ES-I3 (cell line): ENCODE measurements around the gene CCDC82.

ENCODE experiments used
- H3K36me3 ChIP-seq: 2 replicates; pipeline ENCODE4 v1.6.1; 2013; ENCODE audit warnings: mild to moderate bottlenecking, low read length, control low read depth, moderate library complexity; ENCODE audit not compliant: insufficient read depth
- H3K4me1 ChIP-seq: 2 replicates; pipeline ENCODE4 v1.6.1; 2013; ENCODE audit warnings: mild to moderate bottlenecking, control low read depth, low read length; ENCODE audit not compliant: insufficient read depth
- H3K9ac ChIP-seq: 2 replicates; pipeline ENCODE4 v1.6.1; 2013; ENCODE audit warnings: low read depth, mild to moderate bottlenecking, low read length, moderate library complexity
- H3K9me3 ChIP-seq: 2 replicates; pipeline ENCODE4 v1.6.1; 2013; ENCODE audit warnings: mild to moderate bottlenecking, low read length, moderate library complexity; ENCODE audit not compliant: control insufficient read depth, insufficient read depth

The CCDC82 gene

DNA sequence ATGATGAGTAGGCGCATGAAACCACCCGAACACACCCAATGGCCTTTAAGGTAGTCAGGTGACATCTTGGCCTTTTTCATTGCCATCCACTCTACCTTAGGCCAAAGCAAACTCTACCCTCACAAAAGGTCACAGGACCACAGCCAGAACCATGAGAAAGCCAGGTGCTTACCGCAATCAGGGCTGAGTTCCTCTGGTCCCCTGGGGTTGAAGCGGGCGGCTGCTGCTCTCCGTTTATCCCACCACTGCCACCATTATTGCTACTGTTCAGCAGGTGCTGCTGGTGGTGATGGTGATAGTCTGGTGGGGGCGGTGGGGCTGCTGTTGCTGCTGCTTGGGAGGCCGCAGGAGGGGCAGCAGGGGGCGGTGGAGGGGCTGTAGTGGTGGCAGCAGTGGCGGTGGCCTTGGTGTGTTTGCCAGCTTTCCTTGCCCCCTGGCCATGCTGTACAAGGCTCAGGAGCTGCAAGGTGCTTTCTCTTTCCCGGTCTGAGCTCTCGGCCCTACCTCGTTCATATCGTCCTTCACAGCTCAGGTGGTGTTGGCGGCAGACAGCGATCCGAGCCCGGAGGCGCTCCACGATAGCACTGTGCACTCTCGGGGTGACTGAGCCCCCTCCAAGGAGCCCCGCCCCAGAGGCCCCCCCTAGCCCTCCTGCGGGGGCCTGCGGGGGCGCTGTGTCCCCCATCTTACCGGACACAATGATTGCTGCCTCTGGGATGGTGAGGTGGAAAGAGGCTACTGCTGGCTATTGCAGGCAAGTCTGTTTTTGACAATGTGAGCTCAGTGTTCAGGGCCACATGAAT is 48.3 kb downstream of the CCDC82 start:
- no peaks in the 10 kb centered on the region for H3K36me3 ChIP-seq
- no peaks in the 10 kb centered on the region for H3K9me3 ChIP-seq
- peak overlapping the region; percentile 98; the same call in 1 of the 2 replicates for H3K9ac ChIP-seq
- peaks cover 28% of the 10 kb centered on the region for H3K4me1 ChIP-seq

DNA sequence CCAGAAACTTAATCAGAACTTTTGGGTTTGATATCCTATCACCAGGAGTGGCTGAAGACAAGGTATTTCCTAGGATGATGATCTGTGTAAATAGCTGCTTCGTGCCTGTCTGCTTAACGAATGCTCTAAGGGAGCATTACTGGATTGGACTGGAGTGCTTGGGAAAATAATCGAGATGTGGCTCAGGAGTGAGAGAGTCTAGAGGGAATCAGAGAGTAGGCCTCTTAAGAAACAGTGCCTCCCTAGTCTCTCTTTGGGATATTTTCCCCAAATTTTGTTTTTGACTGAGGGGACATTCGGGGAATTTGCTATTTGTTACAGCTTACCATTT is 49.2 kb downstream of the CCDC82 start:
- Histone ChIP-seq H3K9me3 (no peaks in the 10 kb centered on the region), H3K9ac (no peak overlapping the region), H3K36me3 (no peaks in the 10 kb centered on the region), H3K4me1 (peaks cover 31% of the 10 kb centered on the region)

DNA sequence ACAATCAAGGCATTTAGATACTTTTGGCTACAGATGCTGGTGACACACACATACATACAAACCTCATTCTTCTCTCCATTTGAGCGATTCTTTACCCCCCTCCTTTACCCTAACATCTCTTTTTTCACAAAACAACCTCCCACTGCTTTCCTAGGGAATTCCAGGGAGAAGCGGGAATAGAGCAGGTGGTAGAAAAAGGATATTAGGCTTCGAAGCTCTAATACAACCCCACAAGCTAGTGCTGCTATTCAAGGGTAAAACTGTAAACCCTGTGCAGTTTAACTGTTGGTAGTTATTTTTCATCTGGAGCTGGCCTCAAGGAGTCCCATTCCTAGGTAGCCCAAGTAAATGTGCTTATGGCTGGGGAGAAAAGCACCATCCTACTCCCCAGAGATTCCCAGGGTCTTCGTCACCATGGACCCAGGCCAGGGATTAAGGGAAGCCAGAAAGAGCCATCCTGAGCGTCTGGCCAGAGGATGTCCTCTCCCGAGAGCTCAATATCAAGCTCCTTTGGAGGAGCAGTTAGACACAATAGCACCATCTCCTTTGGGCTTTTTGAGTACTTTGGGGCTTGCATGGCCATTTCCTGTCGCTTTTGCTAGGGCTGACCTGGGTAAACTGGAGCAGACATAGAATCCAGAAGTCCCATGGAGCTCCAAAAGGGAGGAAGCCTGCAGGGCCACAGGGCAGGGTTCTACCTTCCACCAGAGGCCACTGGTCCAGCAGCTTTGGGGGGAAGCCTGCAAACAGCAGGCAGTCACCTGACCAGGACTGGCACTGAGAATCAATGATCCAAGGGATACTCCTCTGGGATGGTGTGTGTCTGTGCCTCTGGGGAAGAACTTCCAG is 49.8 kb downstream of the CCDC82 start:
- H3K9me3 ChIP-seq: no peaks in the 10 kb centered on the region
- no peak overlapping the region for H3K9ac ChIP-seq
- H3K4me1 ChIP-seq: peaks cover 36% of the 10 kb centered on the region
- no peaks in the 10 kb centered on the region for H3K36me3 ChIP-seq

DNA sequence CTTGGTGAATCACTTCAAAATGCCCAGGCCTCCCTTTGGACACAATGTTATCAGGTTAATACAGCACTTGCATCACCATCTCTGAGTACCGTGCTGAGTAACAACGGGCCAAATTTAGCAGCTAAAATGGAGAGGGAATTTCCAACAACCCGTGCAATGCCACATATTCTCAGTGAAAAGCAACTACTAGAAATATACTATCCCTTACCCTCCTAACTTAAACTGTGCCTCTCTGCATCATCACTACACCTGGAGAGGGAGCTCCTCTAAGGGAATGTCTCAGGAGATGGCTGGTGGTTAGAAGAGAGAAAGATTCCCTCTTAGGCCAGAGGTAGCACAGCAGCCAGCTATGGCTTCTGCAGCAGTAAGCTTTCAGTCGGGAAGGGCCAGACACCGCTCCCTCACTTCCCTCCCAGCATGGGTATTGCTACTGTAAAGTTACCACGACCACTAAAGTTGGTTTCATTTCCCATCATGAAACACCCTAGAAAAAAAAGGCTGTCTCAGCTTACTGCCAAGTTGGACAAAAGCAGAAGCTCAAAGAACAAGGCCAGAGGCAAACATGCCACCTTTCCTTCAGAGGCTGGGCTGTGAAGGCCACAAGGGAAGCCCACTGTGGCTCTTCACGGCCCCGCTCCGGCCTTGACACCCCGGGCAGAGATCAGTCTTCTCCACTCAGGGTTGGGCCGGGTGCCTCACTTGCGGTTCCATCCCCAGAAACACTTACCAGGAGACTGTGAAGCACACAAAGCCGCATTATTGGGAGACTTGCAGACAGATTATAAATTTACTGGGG is 50.6 kb downstream of the CCDC82 start:
- Histone ChIP-seq H3K36me3 (no peaks in the 10 kb centered on the region), H3K9ac (no peak overlapping the region), H3K4me1 (peaks cover 39% of the 10 kb centered on the region), H3K9me3 (no peaks in the 10 kb centered on the region)

DNA sequence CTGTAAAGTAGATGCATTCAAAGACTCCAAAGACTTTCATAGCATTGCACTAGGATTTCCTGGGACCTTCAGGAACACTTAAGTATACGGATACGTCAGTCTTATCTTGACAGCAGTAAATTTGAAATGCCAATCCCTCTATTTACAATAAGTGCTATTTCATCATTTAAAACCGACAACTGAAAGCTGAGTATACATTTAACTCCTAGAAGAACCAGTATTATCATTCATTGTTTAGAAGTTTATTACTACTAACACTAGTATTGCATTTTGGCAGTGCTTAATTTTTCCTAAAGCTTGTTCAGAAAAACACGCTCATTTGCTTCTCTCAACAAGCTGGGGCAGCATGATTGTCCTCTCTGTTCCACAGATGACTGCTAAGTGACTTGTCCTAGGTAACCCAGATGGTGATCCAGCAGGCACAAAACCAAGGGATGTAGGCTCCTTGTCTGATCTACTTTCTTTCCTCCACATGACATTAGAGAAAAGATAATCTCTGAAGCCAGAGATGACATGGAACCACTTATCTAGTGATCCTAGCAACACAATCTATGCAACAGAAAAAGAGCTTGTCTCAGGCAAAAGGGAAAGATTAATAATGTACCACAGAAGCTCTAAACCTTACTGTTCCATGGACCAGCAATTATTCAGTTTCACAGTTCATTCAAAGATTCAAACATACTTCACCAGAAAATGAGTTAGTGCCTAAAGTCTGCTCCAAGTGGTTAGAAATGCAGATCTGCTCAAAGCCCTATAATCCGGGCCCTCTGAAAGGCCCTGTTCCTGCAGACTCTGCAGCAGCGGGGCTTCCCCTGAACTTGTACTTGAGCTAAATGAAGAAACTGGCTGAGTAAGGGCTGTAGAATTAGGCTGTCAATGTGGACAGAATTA is 51.9 kb downstream of the CCDC82 start:
- Histone ChIP-seq H3K36me3 (no peaks in the 10 kb centered on the region), H3K9me3 (no peaks in the 10 kb centered on the region), H3K4me1 (peaks cover 45% of the 10 kb centered on the region), H3K9ac (no peak overlapping the region)

DNA sequence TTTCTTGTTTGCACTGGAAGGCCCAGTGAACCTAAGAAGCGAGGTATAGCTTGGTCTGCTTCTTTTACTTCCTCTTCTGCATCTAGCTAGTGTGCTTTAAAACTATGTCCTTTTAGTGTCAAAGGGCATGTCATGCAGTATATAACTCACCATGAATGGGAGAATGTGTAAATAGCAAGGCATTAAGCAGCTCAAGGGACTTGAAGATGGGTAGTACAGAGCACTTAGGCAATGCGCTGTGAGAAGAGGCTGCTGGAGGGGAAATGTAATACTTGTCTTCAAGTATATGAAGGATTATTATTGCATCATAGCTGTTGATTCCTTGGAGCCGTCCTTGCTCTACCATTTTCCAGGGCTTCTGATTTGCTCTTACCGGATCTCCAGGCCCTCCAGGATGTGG is 54.3 kb downstream of the CCDC82 start:
- Histone ChIP-seq H3K36me3 (no peaks in the 10 kb centered on the region), H3K4me1 (peaks cover 53% of the 10 kb centered on the region), H3K9ac (no peak overlapping the region), H3K9me3 (no peaks in the 10 kb centered on the region)

DNA sequence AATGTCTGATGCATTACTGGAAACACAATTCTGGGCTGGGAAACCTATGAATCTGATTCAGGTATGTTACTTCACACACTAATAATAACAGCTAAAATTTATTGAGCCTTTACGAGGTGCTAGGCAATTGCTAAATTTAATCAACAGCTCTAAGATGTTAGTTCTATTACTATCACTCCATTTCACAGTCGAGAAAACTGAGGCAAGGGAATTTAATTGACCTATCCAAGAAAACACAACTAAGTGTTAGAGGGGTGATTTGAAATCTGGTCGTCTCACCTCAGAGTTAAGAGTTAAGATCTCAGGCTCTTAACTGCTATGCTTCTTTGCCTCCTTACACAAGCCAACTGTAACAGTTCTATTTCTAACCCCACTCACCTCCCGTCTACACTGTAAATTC is 55.5 kb downstream of the CCDC82 start:
- Histone ChIP-seq H3K4me1 (peaks cover 55% of the 10 kb centered on the region), H3K9ac (no peak overlapping the region), H3K9me3 (no peaks in the 10 kb centered on the region), H3K36me3 (no peaks in the 10 kb centered on the region)

DNA sequence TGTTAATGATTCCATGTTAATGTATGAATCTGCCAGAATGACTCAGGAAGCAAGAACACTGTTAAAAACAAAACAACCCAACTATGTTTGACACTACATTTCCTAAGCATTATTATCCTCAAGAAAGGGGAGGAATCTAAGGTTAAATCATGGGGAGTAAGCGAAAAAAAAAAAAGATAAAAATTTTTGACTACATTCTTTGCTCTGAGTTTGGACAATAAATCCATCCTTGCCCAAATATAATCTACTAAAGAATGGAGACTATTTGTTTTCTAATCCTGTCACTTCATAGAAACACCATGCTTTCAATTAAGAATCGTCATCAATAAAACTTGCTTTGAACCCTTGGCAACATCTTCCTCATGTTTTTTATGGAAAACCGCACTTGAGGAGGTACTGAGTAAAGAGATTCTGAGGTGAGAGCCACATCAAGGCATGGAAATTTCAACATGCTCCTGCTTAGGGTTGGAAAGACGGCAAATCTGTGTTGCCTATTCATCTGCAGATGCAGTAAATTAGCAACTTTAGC is 56.5 kb downstream of the CCDC82 start:
- Histone ChIP-seq H3K36me3 (no peaks in the 10 kb centered on the region), H3K9ac (no peak overlapping the region), H3K4me1 (peaks cover 59% of the 10 kb centered on the region), H3K9me3 (no peaks in the 10 kb centered on the region)

DNA sequence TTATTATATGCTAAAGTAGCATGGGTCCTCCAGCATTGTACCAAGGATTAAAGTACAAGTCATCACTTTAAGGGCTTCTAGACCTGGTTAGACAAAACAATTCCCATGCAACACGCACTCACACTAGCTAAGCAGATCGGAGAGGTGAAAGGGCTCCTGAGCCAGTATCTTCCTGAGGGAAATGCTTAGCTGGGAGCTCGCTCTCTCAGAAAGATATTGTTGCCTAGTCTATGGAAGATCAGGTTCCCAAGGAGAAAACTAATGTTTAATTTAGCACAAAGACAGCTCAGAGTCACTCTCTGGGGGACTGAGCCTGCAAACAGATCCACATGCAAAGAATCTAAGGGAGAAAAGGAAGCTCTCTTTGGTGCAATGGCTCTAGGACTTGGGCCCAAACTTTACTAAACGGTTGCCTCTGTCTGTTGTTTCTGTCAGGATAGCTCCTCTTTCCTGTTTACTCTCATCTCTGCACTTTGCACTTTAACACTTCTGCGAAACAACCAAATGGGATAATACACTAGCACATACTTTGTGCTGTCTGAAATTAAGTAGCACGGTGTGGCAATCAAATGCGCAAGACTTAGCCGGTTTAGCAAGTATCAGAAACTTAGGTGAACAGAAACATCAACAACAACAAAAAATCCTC is 57.5 kb downstream of the CCDC82 start:
- no peaks in the 10 kb centered on the region for H3K9me3 ChIP-seq
- H3K9ac ChIP-seq: no peak overlapping the region
- peaks cover 50% of the 10 kb centered on the region for H3K4me1 ChIP-seq
- no peaks in the 10 kb centered on the region for H3K36me3 ChIP-seq

DNA sequence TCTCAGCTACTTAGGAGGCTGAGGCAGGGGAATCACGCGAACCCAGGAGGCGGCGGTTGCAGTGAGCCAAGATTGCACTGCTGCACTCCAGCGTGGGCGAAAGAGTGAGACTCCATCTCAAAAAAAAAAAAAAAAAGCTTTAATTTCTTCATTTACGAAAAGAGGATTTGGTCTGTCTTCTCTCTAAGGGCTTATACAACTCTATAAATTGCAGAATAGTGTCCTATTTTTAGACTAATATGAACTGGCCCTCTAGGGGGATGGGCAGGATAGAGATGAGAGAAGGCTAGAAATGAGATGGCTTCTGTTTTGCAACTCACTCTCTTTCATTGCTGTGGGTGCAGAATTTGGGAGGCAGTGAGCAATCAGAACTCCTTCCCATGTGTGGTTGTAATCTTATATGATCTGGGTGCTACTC is 58.0 kb downstream of the CCDC82 start:
- Histone ChIP-seq H3K9ac (no peak overlapping the region), H3K4me1 (peaks cover 45% of the 10 kb centered on the region)

DNA sequence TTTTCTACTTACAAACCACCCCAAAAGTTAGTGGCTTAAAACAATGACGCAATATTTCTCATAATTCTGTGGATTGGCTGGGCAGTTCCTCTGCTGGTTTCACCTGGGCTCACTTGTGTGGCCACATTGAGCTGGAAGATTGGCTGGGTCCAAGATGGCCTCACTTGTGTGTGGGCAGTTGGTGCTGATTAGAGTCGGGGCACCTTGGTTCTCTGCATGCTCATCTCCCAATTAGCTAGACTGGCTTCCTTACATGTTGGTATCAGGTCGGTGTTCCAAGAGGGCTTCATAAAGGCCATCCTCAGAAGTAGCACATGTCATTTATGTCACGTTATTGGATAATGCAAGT is 59.2 kb downstream of the CCDC82 start:
- Histone ChIP-seq H3K36me3 (no peaks in the 10 kb centered on the region), H3K4me1 (peaks cover 49% of the 10 kb centered on the region), H3K9ac (no peak overlapping the region), H3K9me3 (no peaks in the 10 kb centered on the region)

More for the DNA sequence above, 58.0 kb downstream of the CCDC82 start:
- H3K9me3 ChIP-seq: no peaks in the 10 kb centered on the region
- H3K36me3 ChIP-seq: no peaks in the 10 kb centered on the region

DNA sequence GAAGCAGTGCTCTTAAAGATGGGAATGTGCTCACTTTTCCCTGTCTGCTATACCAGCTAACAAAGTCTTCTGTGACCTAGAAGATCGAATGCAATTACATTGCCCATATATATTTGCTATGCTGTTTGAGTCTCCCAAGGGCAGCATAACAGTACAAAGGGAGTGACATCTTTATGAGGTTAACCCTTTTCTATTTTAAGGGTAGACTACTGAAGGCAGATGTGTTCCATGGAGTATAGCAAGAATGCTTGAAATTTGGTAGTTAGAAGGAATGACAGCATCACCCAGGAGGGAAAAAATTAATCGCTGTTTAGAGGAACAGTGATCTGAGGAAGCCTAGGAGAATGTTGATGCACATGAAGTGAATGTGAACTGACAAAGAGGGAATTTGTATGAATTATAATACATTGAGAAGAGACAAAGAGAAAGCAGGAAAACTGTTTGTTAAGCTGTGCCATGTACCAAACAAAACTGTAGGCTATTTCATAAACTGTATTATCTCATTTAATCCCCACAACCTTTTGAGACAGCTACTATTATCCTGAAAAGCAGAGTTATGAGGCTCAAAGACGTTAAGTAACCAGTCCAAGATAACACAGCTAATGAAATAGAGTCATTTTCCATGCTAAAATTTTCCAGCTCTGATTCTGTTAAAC is 59.7 kb downstream of the CCDC82 start:
- H3K9ac ChIP-seq: no peak overlapping the region
- H3K36me3 ChIP-seq: no peaks in the 10 kb centered on the region
- H3K4me1 ChIP-seq: peaks cover 49% of the 10 kb centered on the region
- no peaks in the 10 kb centered on the region for H3K9me3 ChIP-seq

DNA sequence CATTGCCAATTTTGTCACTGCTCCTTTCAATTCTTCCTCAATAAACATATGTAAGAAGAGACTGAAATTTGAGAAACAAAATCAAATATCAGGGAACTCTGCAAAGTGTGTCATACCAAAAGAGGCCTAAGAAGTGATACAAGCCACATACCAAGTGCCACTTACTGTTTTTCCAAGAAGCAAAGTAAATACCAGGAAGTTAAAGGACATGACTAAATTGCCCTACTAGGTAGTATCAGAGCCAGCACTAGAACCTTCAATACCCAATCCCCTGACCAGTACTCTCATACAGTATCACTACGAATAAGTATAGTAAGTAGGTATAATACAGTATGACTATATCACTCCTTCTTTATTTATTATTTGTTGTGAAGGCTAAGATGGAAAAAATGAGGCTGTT is 60.3 kb downstream of the CCDC82 start:
- no peak overlapping the region for H3K9ac ChIP-seq
- H3K36me3 ChIP-seq: no peaks in the 10 kb centered on the region
- H3K9me3 ChIP-seq: no peaks in the 10 kb centered on the region
- peaks cover 52% of the 10 kb centered on the region for H3K4me1 ChIP-seq
